DND-41 (cell line): ENCODE results near the gene PDXK.

Experiments
- ATAC-seq: fragments of 200-7000 bp; cut with Tn5 transposase; 3 replicates; pipeline ENCODE4 v1.9.1; 2021; ENCODE audit warnings: low read depth; ENCODE audit not compliant: insufficient read depth
- DNase-seq: peaks from one replicate; pipeline ENCODE4 v3.0.0-alpha.2; 2020
- H2AFZ ChIP-seq: 2 replicates; pipeline ENCODE4 v1.6.0; 2012; ENCODE audit warnings: low read depth, low read length
- H3K27ac ChIP-seq: 2 replicates; pipeline ENCODE4 v1.5.1; 2012; ENCODE audit warnings: low read length, inconsistent platforms
- H3K27me3 ChIP-seq: fragments of 200-600 bp; sonication (generic); 2 replicates; pipeline ENCODE4 v1.6.0; 2012; ENCODE audit warnings: low read length, mild to moderate bottlenecking, inconsistent platforms; ENCODE audit not compliant: insufficient read depth, poor library complexity
- H3K36me3 ChIP-seq: 2 replicates; pipeline ENCODE4 v1.5.1; 2012; ENCODE audit warnings: low read length, inconsistent platforms; ENCODE audit not compliant: insufficient read depth
- H3K4me1 ChIP-seq: 2 replicates; pipeline ENCODE4 v1.5.1; 2012; ENCODE audit warnings: mild to moderate bottlenecking, low read length; ENCODE audit not compliant: insufficient read depth
- H3K4me2 ChIP-seq: 2 replicates; pipeline ENCODE4 v1.6.0; 2012; ENCODE audit warnings: mild to moderate bottlenecking, moderate library complexity, low read length, inconsistent platforms; ENCODE audit not compliant: insufficient read depth
- H3K4me3 ChIP-seq, 2 experiments: fragments of 200-600 bp in 1 of 2; shearing (Covaris generic) in 1 of 2; 2 replicates each; pipeline ENCODE4 v1.5.1; 2012 to 2016; ENCODE audit warnings: inconsistent platforms in 2 of 2, low read length in 2 of 2, mild to moderate bottlenecking in 2 of 2, low read depth in 1 of 2, moderate library complexity in 1 of 2
- H3K79me2 ChIP-seq: 2 replicates; pipeline ENCODE4 v1.6.0; 2012; ENCODE audit warnings: low read length, inconsistent platforms; ENCODE audit not compliant: insufficient read depth
- H3K9ac ChIP-seq: 2 replicates; pipeline ENCODE4 v1.6.0; 2012; ENCODE audit warnings: low read depth, mild to moderate bottlenecking, inconsistent platforms, low read length, moderate library complexity
- H3K9me3 ChIP-seq: 2 replicates; pipeline ENCODE4 v1.5.1; 2012; ENCODE audit warnings: low read length, moderate library complexity, mild to moderate bottlenecking, inconsistent platforms; ENCODE audit not compliant: insufficient read depth, severe bottlenecking
- H4K20me1 ChIP-seq: 2 replicates; pipeline ENCODE4 v1.6.0; 2012; ENCODE audit warnings: low read length; ENCODE audit not compliant: insufficient read depth
- CTCF ChIP-seq: IDR thresholded peaks from 2 replicates; pipeline ENCODE4 v1.5.1; 2012; ENCODE audit warnings: borderline replicate concordance, low read length, moderate library complexity, mild to moderate bottlenecking; ENCODE audit not compliant: poor library complexity, severe bottlenecking; ENCODE audit errors: extremely low read depth
- EZH2 ChIP-seq: IDR thresholded peaks from 3 replicates; pipeline ENCODE4 v1.6.1; 2012; ENCODE audit warnings: borderline replicate concordance, low read depth, mild to moderate bottlenecking, moderate library complexity, low read length, inconsistent platforms; ENCODE audit not compliant: severe bottlenecking

Gene PDXK

GRCh38 chr21:43790010-43790524, 71.1 kb downstream of the PDXK start:
- Histone ChIP-seq H4K20me1 (peaks cover 43% of the 10 kb centered on the region), H3K4me1 (peaks cover 24% of the 10 kb centered on the region), H3K36me3 (peaks cover 44% of the 10 kb centered on the region), H3K9ac (peak overlapping the region; percentile 76), H3K27me3 (no peaks in the 10 kb centered on the region), H3K4me3 (peak overlapping the region; percentile 86 to 87; a peak in 3 of 4 replicates), H3K79me2 (peaks cover 52% of the 10 kb centered on the region), H3K4me2 (peak overlapping the region; percentile 77), H2AFZ (peak overlapping the region; percentile 92), H3K9me3 (no peaks in the 10 kb centered on the region), H3K27ac (peak overlapping the region; percentile 62)
- no peak for ATAC-seq
- DNase-seq, result no peak
- TF ChIP-seq CTCF, result no peak
- no peak for TF ChIP-seq EZH2

- H3K9ac ChIP-seq, result no peak overlapping the region
- H3K27me3 ChIP-seq, result no peaks in the 10 kb centered on the region
- H3K4me3 ChIP-seq, result no peak overlapping the region
- no peak for ATAC-seq
- peaks cover 66% of the 10 kb centered on the region for H3K36me3 ChIP-seq
- H3K9me3 ChIP-seq, result no peaks in the 10 kb centered on the region
- H2AFZ ChIP-seq, result no peak overlapping the region
- TF ChIP-seq EZH2, result no peak
- TF ChIP-seq CTCF, result no peak
- peaks cover 54% of the 10 kb centered on the region for H4K20me1 ChIP-seq
- peaks cover 54% of the 10 kb centered on the region for H3K79me2 ChIP-seq
- no peak overlapping the region for H3K27ac ChIP-seq
- no peak overlapping the region for H3K4me2 ChIP-seq
- DNase-seq, result no peak
- H3K4me1 ChIP-seq, result peaks cover 24% of the 10 kb centered on the region
These were observed 73.5 kb downstream of the PDXK start for GRCh38 chr21:43792406-43792805.

- Histone ChIP-seq H3K9ac (no peak overlapping the region), H3K27ac (no peak overlapping the region), H3K36me3 (peaks cover 75% of the 10 kb centered on the region), H3K4me2 (no peak overlapping the region), H3K9me3 (no peaks in the 10 kb centered on the region), H2AFZ (no peak overlapping the region), H3K4me1 (peaks cover 24% of the 10 kb centered on the region), H4K20me1 (peaks cover 55% of the 10 kb centered on the region), H3K4me3 (no peak overlapping the region), H3K27me3 (no peaks in the 10 kb centered on the region), H3K79me2 (peaks cover 54% of the 10 kb centered on the region)
- TF ChIP-seq EZH2 (no peak), CTCF (no peak)
- ATAC-seq (no peak), DNase-seq (no peak)
These were observed 74.3 kb downstream of the PDXK start for GRCh38 chr21:43793243-43793642.

- Histone ChIP-seq H3K36me3 (peaks cover 85% of the 10 kb centered on the region), H3K9me3 (no peaks in the 10 kb centered on the region), H3K9ac (no peak overlapping the region), H2AFZ (no peak overlapping the region), H3K27ac (no peak overlapping the region), H3K79me2 (peaks cover 54% of the 10 kb centered on the region), H4K20me1 (peaks cover 59% of the 10 kb centered on the region), H3K27me3 (no peaks in the 10 kb centered on the region), H3K4me1 (peaks cover 19% of the 10 kb centered on the region), H3K4me2 (no peak overlapping the region), H3K4me3 (no peak overlapping the region)
- ATAC-seq (no peak), DNase-seq (no peak)
- TF ChIP-seq CTCF (no peak), EZH2 (no peak)
These were observed 75.4 kb downstream of the PDXK start for GRCh38 chr21:43794311-43794710.
